ENCODE results near the gene PYCR2. TPM values are rescaled to one million over a fixed set of nuclear protein-coding genes. Genes with fewer than 3 reads are reported as not detected.
A peak's percentile ranks its signal among the peaks of the same experiment; 100 is the strongest.
"Not testable (repeated sequence)": the region's sequence is repeated elsewhere in the genome, so short reads cannot be mapped to it uniquely, and the experiment has no call there.

PYCR2 gene
- polyA plus RNA-seq (2013): 26.5 and 28.3 TPM in 2 replicates

DNA sequence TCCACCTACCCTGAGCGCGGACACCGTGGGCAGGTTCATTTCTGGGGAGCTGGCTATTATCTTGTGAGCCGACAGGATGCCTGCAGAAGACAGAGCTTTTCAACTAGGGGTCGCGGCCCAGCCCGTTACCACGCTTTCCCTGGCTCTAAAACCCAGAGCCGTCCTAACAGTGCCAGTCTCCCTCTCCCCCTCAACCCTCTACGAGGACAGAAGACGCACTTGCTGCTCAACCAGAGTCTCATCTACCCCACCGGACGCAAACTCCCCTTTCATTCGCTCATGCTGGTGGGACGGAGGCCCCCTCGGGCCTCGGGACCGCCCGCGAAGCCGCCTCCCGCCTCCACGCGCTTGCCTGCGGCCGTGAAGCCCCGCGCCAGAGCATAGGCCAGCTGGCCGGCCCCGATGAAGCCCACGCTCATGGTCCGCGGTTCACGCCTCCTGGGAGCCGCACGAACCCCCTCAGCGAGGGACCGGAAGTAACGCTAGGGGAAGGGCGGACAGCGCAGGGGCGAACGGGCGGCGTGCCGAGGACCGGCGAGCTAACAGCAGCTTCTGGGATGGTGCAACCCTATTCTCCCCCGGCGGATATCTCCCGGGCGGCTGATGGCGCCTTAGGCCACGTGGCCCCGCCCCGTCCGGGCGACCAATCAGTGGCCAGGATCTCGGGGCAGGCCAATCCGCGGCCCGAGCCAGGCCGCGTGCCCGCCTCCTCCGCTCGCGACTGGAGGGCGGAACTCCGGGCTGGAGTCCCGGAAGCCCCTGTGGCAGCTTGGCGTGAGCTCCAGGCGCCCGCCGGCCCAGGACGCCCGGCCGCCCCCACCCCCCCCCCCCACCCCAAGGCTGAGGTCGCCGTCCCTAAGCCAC is at the start of gene PYCR2:
TSS of gene PYCR2 (minus strand) at position 559 of the 864 bp plus-strand sequence. CDS start at position 419, 140 bp downstream.
- Histone ChIP-seq H2AFZ (ENCODE audit: insufficient read depth, low read length, poor library complexity) (peak within 1 kb of the TSS; percentile 78), H3K9ac (ENCODE audit: low read length) (peak within 1 kb of the TSS; percentile 90), H3K79me2 (ENCODE audit: control insufficient read depth, insufficient read depth, low read length, poor library complexity) (peaks cover 6% of the 10 kb centered on the region), H3K14ac (ENCODE audit: low read length) (peak within 1 kb of the TSS; percentile 77), H3K4me1 (ENCODE audit: control insufficient read depth in 1 of 2, insufficient read depth in 2 of 2, low read length in 2 of 2) (peaks cover 2 to 7% of the 10 kb centered on the region in 2 experiments), H3K9me3 (ENCODE audit: insufficient read depth, low read depth, low read length) (peaks cover 4% of the 10 kb centered on the region), H3K79me1 (ENCODE audit: low read length) (peaks cover 9% of the 10 kb centered on the region), H2BK120ac (ENCODE audit: insufficient read depth, low read length, poor library complexity) (peak within 1 kb of the TSS; percentile 19), H3K27me3 (ENCODE audit: insufficient read depth, low read length) (no peaks in the 10 kb centered on the region), H2AK5ac (ENCODE audit: low read length) (peak within 1 kb of the TSS; percentile 16), H3K36me3 (ENCODE audit: control insufficient read depth in 1 of 2, insufficient read depth in 2 of 2, low read length in 2 of 2) (peaks cover 19 to 21% of the 10 kb centered on the region in 2 experiments), H3K4me2 (ENCODE audit: low read length) (peak within 1 kb of the TSS; percentile 95), H3K18ac (ENCODE audit: low read length) (peak within 1 kb of the TSS; percentile 82), H2BK12ac (ENCODE audit: low read length) (no peak within 1 kb of the TSS), H3K23ac (ENCODE audit: low read length) (no peak within 1 kb of the TSS), H3K27ac (ENCODE audit: low read depth, low read length) (peak within 1 kb of the TSS; percentile 85), H4K91ac (ENCODE audit: low read depth, low read length) (peak within 1 kb of the TSS; percentile 78), H3K4me3 (ENCODE audit: low read depth, low read length) (peak within 1 kb of the TSS; percentile 97), H2BK5ac (ENCODE audit: low read depth, low read length, poor library complexity) (peak within 1 kb of the TSS; percentile 44), H4K12ac (ENCODE audit: low read depth, low read length) (peak within 1 kb of the TSS; percentile 96), H4K8ac (ENCODE audit: low read depth, low read length) (peak within 1 kb of the TSS; percentile 89), H3K4ac (ENCODE audit: low read depth, low read length) (peak within 1 kb of the TSS; percentile 84)
- DNase-seq: peak; percentile 97 to 99
- no CpG with 5 or more reads among the region's 80 CpGs for WGBS (ENCODE audit: extremely low coverage, insufficient coverage, insufficient read length)

DNA sequence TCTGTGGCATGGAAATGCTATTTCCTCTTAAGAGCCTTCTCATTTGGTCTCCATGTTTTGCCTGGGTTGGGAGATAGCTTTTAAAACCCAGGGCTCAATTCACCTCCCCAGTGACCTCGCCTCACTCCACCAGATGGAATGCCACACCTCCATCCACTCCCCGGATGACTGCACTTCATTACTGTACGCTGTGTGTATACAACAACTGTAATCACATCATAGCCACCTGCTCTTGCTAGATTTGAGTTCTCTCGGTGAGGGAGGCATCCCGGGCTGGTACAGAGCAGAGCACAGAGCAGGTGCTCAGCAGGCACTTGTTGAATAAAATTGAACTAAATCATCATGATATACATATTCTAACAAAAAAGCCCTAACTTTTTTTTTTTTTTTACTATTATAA is 49.1 kb upstream of the PYCR2 start:
- Histone ChIP-seq H4K91ac (ENCODE audit: low read depth, low read length) (no peak overlapping the region), H3K9ac (ENCODE audit: low read length) (no peak overlapping the region), H3K4me1 (ENCODE audit: control insufficient read depth in 1 of 2, insufficient read depth in 2 of 2, low read length in 2 of 2) (no peaks in the 10 kb centered on the region), H3K79me2 (ENCODE audit: control insufficient read depth, insufficient read depth, low read length, poor library complexity) (no peaks in the 10 kb centered on the region), H3K18ac (ENCODE audit: low read length) (no peak overlapping the region), H2AFZ (ENCODE audit: insufficient read depth, low read length, poor library complexity) (no peak overlapping the region), H4K12ac (ENCODE audit: low read depth, low read length) (no peak overlapping the region), H3K27me3 (ENCODE audit: insufficient read depth, low read length) (no peaks in the 10 kb centered on the region), H3K27ac (ENCODE audit: low read depth, low read length) (no peak overlapping the region), H3K36me3 (ENCODE audit: control insufficient read depth in 1 of 2, insufficient read depth in 2 of 2, low read length in 2 of 2) (peaks cover 0 to 6% of the 10 kb centered on the region in 2 experiments), H2BK5ac (ENCODE audit: low read depth, low read length, poor library complexity) (no peak overlapping the region), H2AK5ac (ENCODE audit: low read length) (no peak overlapping the region), H3K14ac (ENCODE audit: low read length) (no peak overlapping the region), H3K4me3 (ENCODE audit: low read depth, low read length) (no peak overlapping the region), H3K23ac (ENCODE audit: low read length) (no peak overlapping the region), H3K9me3 (ENCODE audit: insufficient read depth, low read depth, low read length) (peaks cover 2% of the 10 kb centered on the region), H3K4ac (ENCODE audit: low read depth, low read length) (no peak overlapping the region), H4K8ac (ENCODE audit: low read depth, low read length) (no peak overlapping the region), H2BK120ac (ENCODE audit: insufficient read depth, low read length, poor library complexity) (no peak overlapping the region), H3K4me2 (ENCODE audit: low read length) (no peak overlapping the region), H2BK12ac (ENCODE audit: low read length) (no peak overlapping the region), H3K79me1 (ENCODE audit: low read length) (no peaks in the 10 kb centered on the region)
- no peak for DNase-seq
- WGBS (ENCODE audit: extremely low coverage, insufficient coverage, insufficient read length): no CpG with 5 or more reads among the region's 5 CpGs

DNA sequence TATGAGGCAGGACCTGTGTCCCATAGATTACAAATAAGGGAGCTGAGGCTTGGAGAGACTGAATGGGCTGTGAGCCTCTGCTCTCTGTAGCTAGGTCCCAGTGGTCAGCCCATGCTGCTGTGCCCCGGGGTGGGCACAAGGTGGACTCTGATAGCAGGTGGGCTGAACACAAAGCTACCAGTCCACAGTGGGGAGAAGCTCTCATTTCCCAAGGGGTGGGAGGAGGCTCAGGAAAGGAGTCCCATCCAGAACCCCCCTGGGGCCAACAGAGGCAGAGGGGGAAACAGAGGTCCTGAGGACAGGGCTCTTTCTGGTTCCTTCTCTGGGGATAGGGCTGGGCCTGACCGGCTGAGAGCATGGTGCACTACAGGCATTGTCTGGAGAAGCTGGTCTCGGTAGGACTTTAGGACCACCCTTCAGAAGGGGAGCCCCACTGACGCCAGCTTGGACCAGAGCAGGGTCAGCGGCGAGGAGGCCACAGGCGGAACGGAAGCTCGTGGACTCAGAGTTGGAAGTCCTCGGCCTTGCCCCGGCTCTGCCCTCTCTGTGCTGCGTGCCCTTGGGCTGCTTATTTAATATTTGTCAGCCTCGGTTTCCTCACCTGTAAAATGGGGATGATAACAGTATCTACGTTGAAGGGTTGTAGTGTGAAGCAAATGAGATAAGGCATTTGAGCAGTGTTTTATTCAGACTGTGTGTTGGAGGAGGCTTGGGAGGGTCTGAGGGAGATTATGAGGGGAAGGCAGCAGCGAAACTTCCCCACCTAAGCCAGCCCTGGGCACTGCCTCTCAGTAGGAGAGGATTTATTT is 48.5 kb upstream of the PYCR2 start:
- no peak overlapping the region for H3K4ac ChIP-seq (ENCODE audit: low read depth, low read length)
- H3K79me2 ChIP-seq (ENCODE audit: control insufficient read depth, insufficient read depth, low read length, poor library complexity): no peaks in the 10 kb centered on the region
- H4K91ac ChIP-seq (ENCODE audit: low read depth, low read length): no peak overlapping the region
- no peak overlapping the region for H2BK120ac ChIP-seq (ENCODE audit: insufficient read depth, low read length, poor library complexity)
- H4K12ac ChIP-seq (ENCODE audit: low read depth, low read length): no peak overlapping the region
- H2AFZ ChIP-seq (ENCODE audit: insufficient read depth, low read length, poor library complexity): no peak overlapping the region
- peaks cover 2% of the 10 kb centered on the region for H3K9me3 ChIP-seq (ENCODE audit: insufficient read depth, low read depth, low read length)
- H3K4me3 ChIP-seq (ENCODE audit: low read depth, low read length): no peak overlapping the region
- H3K4me1 ChIP-seq (ENCODE audit: control insufficient read depth in 1 of 2, insufficient read depth in 2 of 2, low read length in 2 of 2): no peaks in the 10 kb centered on the region
- WGBS (ENCODE audit: extremely low coverage, insufficient coverage, insufficient read length): no CpG with 5 or more reads among the region's 15 CpGs
- H3K18ac ChIP-seq (ENCODE audit: low read length): no peak overlapping the region
- peaks cover 0 to under 1% of the 10 kb centered on the region in 2 experiments for H3K36me3 ChIP-seq (ENCODE audit: control insufficient read depth in 1 of 2, insufficient read depth in 2 of 2, low read length in 2 of 2)
- H3K9ac ChIP-seq (ENCODE audit: low read length): no peak overlapping the region
- no peak overlapping the region for H3K23ac ChIP-seq (ENCODE audit: low read length)
- H2BK5ac ChIP-seq (ENCODE audit: low read depth, low read length, poor library complexity): no peak overlapping the region
- H3K14ac ChIP-seq (ENCODE audit: low read length): no peak overlapping the region
- DNase-seq: no peak
- no peak overlapping the region for H3K4me2 ChIP-seq (ENCODE audit: low read length)
- H3K27ac ChIP-seq (ENCODE audit: low read depth, low read length): no peak overlapping the region
- H3K79me1 ChIP-seq (ENCODE audit: low read length): no peaks in the 10 kb centered on the region
- no peak overlapping the region for H2BK12ac ChIP-seq (ENCODE audit: low read length)
- no peak overlapping the region for H4K8ac ChIP-seq (ENCODE audit: low read depth, low read length)
- no peaks in the 10 kb centered on the region for H3K27me3 ChIP-seq (ENCODE audit: insufficient read depth, low read length)
- no peak overlapping the region for H2AK5ac ChIP-seq (ENCODE audit: low read length)

DNA sequence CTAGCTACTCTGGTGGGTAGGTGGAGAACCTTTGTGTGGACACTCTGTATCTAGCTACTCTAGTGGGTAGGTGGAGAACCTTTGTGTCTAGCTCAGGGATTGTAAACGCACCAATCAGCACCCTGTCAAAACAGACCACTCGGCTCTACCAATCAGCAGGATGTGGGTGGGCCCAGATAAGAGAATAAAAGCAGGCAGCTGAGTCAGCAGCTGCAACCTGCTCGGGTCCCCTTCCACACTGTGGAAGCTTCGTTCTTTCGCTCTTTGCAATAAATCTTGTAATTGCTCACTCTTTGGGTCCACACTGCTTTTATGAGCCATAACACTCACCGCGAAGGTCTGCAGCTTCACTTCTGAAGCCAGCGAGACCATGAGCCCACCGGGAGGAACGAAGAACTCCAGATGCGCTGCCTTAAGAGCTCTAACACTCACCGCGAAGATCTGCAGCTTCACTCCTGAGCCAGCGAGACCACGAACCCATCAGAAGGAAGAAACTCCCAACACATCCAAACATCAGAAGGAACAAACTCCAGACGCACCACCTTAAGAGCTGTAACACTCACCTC is 46.6 kb upstream of the PYCR2 start:
- not testable (repeated sequence) for H3K4me3 ChIP-seq (ENCODE audit: low read depth, low read length); H2AK5ac ChIP-seq (ENCODE audit: low read length); H3K4ac ChIP-seq (ENCODE audit: low read depth, low read length); H3K4me2 ChIP-seq (ENCODE audit: low read length); H3K14ac ChIP-seq (ENCODE audit: low read length); H2BK12ac ChIP-seq (ENCODE audit: low read length); H3K18ac ChIP-seq (ENCODE audit: low read length); H3K9me3 ChIP-seq (ENCODE audit: insufficient read depth, low read depth, low read length); H4K8ac ChIP-seq (ENCODE audit: low read depth, low read length); H4K91ac ChIP-seq (ENCODE audit: low read depth, low read length); H3K79me1 ChIP-seq (ENCODE audit: low read length); H3K79me2 ChIP-seq (ENCODE audit: control insufficient read depth, insufficient read depth, low read length, poor library complexity); H3K23ac ChIP-seq (ENCODE audit: low read length); H2BK120ac ChIP-seq (ENCODE audit: insufficient read depth, low read length, poor library complexity); H3K27ac ChIP-seq (ENCODE audit: low read depth, low read length); H3K4me1 ChIP-seq (ENCODE audit: control insufficient read depth in 1 of 2, insufficient read depth in 2 of 2, low read length in 2 of 2); H2AFZ ChIP-seq (ENCODE audit: insufficient read depth, low read length, poor library complexity); H3K36me3 ChIP-seq (ENCODE audit: control insufficient read depth in 1 of 2, insufficient read depth in 2 of 2, low read length in 2 of 2); DNase-seq; H3K27me3 ChIP-seq (ENCODE audit: insufficient read depth, low read length); H4K12ac ChIP-seq (ENCODE audit: low read depth, low read length); H3K9ac ChIP-seq (ENCODE audit: low read length); H2BK5ac ChIP-seq (ENCODE audit: low read depth, low read length, poor library complexity)
- no CpG with 5 or more reads among the region's 16 CpGs for WGBS (ENCODE audit: extremely low coverage, insufficient coverage, insufficient read length)
